HG02852 (cell line): ENCODE data around the gene JPH2.

Source experiments
- ATAC-seq: cut with Tn5 transposase; IDR thresholded peaks from one replicate; pipeline ENCODE4 v1.9.1; 2021; ENCODE audit warnings: mild to moderate bottlenecking, moderate library complexity; ENCODE audit not compliant: unreplicated experiment

The JPH2 gene

DNA sequence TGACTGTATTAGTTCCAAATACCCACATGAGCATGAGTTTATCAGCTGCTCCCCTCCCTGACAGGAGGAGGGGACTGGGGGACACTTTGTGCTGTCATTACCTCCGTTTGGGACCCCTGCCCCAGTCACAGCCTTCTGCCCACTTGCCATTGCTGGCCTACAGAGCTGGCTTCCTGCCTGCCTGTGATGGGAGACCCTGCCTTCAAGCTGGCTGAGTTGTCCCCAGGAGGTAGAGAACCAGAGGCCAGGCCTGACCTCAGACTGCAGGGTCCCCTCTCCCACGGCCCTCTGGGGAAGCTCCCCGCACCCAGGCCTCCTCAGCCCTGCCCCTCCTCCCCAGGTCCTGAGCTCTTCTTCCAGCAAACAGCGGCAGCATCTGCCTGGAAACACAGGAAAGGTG is 105.5 kb downstream of the JPH2 start:
- ATAC-seq = no peak

DNA sequence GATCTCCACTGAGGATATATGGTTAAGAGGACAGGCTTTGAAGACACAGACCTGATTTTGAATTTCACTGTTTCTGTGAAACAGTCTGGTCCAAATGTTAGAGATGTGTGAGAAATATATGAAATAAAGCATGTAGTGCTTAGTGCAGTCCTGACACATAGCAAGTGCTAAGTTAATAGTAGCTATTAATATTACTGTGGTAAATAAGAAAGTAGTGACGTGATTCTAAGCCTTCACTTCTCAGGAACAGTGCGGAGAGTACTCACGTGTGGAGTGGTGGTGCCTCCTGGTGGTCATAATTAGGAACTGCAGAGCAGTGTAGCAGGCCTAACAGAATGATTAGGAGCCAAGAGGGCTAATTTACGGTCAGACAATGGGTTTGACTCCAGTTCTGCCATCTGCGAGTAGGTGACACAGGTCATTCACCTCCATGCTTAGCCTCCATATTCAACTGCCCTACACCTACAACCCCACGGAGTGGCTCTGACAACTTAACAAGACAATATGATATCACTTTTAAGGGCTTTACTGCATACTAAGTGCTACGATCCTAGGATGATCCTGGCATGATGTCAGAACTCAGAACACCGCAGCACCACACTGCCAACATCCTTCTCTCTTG is 106.2 kb downstream of the JPH2 start:
- ATAC-seq = peak; percentile 75

DNA sequence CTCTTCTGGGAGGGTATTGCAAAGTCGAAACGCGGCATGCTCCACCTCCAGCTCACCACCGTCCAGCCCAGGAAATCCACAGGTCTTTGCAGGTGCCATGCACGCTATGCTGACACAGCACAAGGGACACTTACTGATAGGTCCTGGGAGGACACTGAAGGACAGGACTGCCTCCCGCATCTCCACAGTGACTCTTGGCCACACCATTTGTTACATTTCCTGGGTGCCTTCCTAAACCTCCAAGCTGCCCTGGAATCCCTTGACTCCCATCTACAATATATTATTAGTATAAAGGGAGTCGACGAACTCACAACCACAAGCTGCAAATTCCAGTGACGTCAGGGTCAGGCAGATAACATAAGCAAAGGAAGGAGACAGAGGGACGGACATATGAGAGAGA is 106.9 kb downstream of the JPH2 start:
- no peak for ATAC-seq

DNA sequence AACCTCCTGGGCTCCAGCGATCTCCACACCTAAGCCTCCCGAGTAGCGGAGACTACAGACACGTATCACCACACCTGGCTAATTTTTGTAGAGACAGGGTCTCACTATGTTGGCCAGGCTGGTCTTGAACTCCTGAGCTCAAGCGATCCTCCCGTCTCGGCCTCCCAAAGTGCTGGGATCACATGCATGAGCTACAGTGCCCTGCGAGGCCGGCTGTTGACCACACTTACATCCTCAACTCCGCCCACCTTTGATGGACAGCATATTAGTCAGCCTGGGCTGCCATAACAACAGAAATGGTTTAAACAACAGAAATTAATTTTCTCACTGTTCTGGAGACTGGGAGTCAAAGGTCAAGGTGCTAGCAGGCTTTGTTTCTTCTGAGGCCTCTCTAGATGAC is 107.7 kb downstream of the JPH2 start:
- no peak for ATAC-seq

GRCh38 chr20:44075950-44076232 is 111.1 kb downstream of the JPH2 start:
- ATAC-seq = no peak

DNA sequence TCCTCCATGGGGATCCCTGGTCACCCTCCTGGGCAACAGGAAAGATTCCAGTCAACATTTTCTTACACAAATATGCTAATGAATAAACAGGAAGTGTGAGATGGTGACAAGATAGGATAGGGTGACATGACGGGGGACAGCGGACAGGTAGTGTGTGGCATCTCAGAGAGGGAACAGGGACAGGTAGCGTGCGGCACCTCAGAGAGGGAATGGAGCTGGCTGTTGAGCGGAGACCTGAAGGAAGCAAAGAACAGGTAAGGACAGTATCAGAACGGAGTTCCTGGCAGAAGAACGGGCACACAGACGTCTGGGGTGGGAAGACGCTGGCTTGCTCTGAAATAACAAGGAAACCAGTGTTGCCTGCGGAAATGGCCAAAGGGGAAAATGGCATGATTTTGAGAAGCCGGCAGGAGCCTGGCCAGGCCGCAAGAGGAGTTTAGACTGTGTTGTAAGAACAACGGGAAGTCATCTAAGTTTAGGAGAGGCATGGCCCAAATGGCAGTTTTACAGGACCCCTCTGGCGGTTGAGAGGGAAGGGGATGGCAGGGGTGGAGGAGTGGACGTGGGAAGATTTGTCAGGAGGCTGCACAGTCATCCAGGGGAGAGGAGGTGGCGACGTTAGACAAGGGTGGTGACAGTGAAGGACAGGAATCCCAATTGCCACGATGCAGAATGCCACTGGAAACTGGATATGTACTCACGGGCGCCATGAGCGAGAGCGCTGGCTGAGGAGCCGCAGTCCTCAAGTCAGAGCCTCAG is 111.6 kb downstream of the JPH2 start:
- ATAC-seq = no peak

DNA sequence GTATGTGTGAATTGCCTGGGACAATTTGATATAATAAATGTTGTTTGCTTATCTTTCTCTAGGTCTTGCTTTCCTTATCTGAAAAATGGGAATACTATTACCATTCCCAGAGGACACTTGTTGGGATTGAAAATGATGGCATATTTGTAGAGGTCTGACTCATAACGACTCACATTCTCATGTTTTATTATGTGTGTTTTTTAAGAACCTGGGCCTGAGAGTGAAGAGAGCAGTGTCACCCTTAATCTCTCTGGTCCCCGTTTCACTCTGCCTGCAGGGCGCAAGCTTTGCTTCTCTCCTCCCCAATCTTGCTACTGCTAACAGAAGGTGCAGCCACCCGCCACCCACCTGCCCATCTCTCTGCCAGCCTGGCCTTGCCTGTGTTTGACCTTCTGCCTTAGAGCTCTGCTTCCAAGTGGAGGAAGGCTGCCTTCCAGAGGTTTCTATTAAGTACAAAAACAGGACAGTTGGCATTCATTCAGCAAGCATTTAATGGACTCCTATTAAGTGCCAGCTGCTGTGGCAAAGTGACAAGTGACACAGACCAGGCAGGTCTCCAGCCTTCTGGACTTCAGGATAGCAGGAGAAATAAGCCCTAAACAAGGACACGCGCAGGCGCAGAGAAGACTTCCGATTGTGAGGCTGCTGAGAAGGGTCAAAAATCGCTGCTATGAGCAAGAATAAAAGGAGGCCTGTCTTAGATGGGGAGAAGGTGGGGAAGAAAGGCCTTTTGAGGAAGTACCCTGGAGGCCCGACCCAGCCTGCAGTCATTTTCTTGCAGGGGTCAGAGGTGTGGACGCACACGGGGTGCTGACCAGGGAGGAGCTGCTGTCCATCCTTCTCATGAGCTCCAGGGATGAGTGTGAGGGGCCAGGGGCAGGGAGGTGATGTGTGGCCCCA is 112.5 kb downstream of the JPH2 start:
- ATAC-seq = no peak

- ATAC-seq = no peak
These were observed 113.3 kb downstream of the JPH2 start for GRCh38 chr20:44073675-44074071.

- no peak for ATAC-seq
These were observed 113.8 kb downstream of the JPH2 start for GRCh38 chr20:44073011-44073674.

DNA sequence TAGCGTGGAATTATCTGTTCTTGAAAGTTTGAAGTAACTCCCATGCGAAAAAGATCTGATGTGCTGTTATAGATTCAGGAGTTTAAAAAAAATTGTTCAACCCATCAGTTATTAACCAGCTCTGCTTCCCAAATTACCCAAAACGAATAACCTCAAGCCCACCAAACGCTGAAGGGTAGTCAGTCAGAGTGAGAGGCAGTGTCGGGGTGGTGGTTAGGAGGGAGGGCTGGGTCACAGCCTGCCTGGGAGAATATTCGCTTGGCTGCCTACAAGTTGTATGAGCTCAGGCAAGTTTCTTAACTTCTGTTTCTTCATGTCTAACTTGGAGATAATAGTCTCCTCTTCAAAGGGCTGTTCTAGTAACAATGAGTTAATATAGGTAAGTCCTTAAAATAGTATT is 114.6 kb downstream of the JPH2 start:
- ATAC-seq = no peak

DNA sequence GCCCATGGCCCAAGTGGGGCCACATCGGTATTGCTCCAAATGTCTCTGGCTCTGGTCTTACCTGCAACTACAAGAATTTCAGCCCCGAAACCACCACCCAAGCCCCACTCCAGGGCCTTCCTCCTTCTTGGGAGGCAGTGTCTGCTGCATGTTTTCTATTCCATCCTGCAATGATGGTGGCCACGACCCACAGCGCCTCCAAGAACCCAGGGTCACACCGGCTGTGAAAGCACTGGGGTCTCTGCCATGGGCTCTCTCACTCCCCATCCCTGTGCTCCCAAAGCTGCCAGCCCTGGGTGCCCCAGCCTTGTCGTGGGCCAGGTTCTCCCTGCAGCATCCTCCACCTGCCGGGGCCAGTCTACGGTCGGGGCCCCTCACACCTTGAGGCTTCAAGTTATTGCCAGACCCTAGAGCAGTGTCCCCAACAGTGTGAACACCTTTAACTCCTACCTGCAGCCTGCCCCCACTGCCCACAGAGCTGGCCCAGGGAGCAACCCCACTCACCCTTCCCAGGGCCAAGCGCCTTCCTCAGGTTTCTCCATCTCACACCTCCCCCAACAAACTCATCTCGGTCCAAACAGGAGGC is 115.4 kb downstream of the JPH2 start:
- ATAC-seq = no peak

DNA sequence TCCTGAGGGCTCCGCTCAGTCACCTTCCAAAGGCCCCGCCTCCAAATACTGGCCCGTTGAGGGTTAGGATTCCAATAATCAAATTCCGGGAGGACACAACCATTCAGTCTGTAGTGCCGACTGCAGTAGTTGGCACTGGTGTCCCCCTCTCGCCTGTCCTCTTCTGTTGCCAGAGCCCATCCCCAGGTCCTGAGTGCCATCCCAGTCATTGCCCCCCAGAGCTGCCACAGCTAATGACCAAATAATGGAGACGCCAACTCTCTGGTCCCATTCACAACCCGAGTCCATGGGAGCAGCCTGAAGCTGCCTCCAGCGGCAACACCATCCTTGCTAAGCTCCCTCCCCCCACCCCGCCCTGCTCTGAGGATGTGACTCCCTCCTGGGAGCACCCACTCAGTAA is 115.9 kb downstream of the JPH2 start:
- no peak for ATAC-seq

DNA sequence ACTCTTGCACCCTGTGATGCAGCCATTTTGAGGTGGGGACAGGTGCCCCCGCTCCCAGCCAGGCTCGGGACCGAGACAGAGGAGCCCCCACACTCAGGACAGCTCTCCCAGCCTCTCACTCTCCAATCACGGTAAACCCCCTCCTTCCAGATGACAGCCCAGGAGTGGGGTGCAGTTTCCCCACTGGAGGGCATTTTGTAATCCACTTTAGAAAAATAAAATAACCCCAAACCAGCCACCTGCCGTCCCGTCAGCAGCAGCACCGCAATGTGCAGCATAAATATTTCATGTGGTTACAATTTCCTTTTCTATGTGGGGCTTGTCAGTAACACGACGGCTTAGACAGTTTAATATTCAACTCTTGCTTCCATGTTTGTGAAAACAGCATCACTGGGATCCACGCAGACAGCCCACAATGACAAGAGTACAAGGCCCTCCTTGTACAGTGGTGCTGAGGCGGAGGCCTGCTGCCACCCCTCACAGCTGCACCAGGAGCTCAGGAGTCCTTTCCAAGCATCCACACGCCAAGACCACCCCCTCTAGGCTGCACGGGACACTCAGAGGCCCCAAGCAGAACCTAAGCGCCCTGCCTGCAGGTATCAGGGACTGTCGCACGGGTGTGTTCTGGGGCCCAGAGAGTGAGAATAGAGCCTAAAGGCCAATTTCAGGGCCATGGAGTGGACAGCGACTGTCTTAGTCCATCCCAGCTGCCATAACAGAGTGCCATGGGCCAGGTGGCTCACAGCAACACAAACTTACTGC is 116.7 kb downstream of the JPH2 start:
- ATAC-seq = no peak

- peak; percentile 64 for ATAC-seq
These were observed 117.6 kb downstream of the JPH2 start for GRCh38 chr20:44069203-44070011.

DNA sequence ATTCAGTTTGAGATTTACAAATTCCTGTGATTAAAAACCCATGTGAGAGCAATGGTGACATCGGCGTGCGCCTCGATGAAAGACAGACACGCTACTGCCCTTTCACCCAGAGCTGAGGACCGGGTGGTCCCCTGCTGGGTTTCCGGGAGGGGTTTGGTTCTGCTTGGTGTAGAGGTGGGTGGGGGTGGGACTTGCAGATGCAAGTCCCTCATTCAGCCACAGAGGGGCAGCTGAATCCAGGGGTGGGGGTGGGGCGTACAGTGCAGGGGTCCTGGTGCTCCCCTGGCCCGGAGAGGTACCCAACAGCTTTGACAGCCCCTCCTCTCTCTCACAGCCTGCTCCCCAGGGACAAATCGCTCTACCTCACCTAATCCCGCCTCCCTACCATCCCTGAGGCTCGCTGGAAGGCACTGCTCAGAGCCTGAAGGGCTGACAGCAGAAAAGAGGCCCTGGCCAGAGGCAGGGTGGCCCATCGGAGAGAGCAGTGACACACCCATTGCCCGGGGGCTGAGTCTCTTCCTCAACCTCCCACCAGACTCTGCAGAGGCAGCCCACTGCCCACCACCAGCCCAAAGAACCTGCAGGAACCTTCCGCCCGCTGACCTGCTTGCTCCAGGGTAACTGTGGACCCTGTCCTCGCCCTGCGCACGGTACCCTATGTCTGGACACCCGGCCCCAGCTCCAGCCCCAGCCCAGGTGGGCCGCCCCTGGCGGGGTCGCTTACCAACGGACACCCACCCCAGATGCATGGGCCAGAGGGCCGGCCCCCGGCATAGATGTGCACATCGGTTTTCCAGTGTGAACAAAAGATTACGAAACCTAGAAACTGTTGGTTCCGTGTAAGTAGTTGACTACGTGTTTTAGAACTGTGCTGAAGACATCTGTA is 118.4 kb downstream of the JPH2 start:
- no peak for ATAC-seq

DNA sequence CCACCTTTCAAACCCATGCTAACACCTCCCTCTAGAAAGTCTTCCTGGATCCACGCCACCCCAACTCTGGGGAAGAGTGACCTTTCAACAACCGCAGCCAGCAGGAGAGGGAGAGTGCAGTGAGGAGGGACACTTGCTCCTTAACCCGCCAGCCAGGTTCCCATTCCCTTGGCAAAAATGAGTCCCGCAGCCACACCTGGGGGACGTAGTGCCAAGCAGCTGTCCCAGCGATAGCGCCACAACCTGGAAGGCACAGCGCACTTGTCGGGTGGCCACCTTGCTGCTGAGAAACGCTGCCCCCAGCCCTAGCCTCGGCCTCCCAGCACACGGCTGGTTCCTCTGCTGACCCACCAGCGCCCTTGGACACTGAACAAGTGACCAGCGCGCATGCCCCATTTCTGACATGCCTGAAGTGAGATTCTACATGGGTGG is 119.3 kb downstream of the JPH2 start:
- ATAC-seq = no peak

GRCh38 chr20:44066645-44067606 is 120.1 kb downstream of the JPH2 start:
- ATAC-seq = no peak
